HepG2 (cell line): ENCODE results near the gene FZD4. TPM values are rescaled to one million over a fixed set of nuclear protein-coding genes. Genes with fewer than 3 reads are reported as not detected.

ENCODE experiments used
- FOXA1 ChIP-seq, 2 experiments: fragments of 450-650 bp in 1 of 2; sonication (generic) in 1 of 2; formaldehyde crosslinking in 1 of 2; IDR thresholded peaks; 2 replicates each; pipeline versions ENCODE4 v1.4.0 to v1.6.1; 2016 to 2020; ENCODE audit warnings: missing genetic modification reagents in 1 of 2
- HOXD1 ChIP-seq: sonication (generic); formaldehyde crosslinking; IDR thresholded peaks from 2 replicates; pipeline ENCODE4 v1.5.0; 2020; ENCODE audit warnings: missing genetic modification reagents
- PAXIP1 ChIP-seq: sonication (generic); formaldehyde crosslinking; conservative IDR thresholded peaks from 2 replicates; pipeline ENCODE4 v1.4.0; 2020; ENCODE audit warnings: mild to moderate bottlenecking, missing genetic modification reagents, moderate library complexity
- RERE ChIP-seq: IDR thresholded peaks from 2 replicates; pipeline ENCODE4 v1.6.1; 2016; ENCODE audit warnings: low read depth, missing genetic modification reagents, missing compliant biosample characterization
- SAFB2 ChIP-seq: sonication (generic); formaldehyde crosslinking; IDR thresholded peaks from 2 replicates; pipeline ENCODE4 v1.5.1; 2020; ENCODE audit warnings: missing genetic modification reagents, low read depth, mild to moderate bottlenecking, borderline replicate concordance
- SAP130 ChIP-seq: IDR thresholded peaks from 2 replicates; pipeline ENCODE4 v1.6.1; 2016; ENCODE audit warnings: low read depth
- TCF7 ChIP-seq: sonication (generic); IDR thresholded peaks from 2 replicates; pipeline ENCODE4 v1.6.1; 2016; ENCODE audit warnings: antibody characterized with exemption, low read depth
- TP53 ChIP-seq: sonication (generic); formaldehyde crosslinking; conservative IDR thresholded peaks from 2 replicates; pipeline ENCODE4 v1.4.0; 2020; ENCODE audit warnings: missing genetic modification reagents
- ZBTB20 ChIP-seq: sonication (generic); formaldehyde crosslinking; IDR thresholded peaks from 2 replicates; pipeline ENCODE4 v1.8.1; 2023; ENCODE audit warnings: missing genetic modification reagents, low read depth, mild to moderate bottlenecking, borderline replicate concordance
- ZMYM4 ChIP-seq: sonication (generic); formaldehyde crosslinking; IDR thresholded peaks from 2 replicates; pipeline ENCODE4 v1.8.1; 2023; ENCODE audit warnings: mild to moderate bottlenecking, missing genetic modification reagents
- ZNF292 ChIP-seq: sonication (generic); formaldehyde crosslinking; IDR thresholded peaks from 2 replicates; pipeline ENCODE4 v1.8.1; 2022; ENCODE audit warnings: mild to moderate bottlenecking, low read depth, missing genetic modification reagents, borderline replicate concordance
- ZNF574 ChIP-seq: sonication (generic); formaldehyde crosslinking; IDR thresholded peaks from 2 replicates; pipeline ENCODE4 v1.4.0; 2020; ENCODE audit warnings: missing genetic modification reagents
- ZNF615 ChIP-seq: sonication (generic); formaldehyde crosslinking; IDR thresholded peaks from 2 replicates; pipeline ENCODE4 v1.5.0; 2020; ENCODE audit warnings: mild to moderate bottlenecking, missing genetic modification reagents, borderline replicate concordance
- ZSCAN12 ChIP-seq: sonication (generic); formaldehyde crosslinking; IDR thresholded peaks from 2 replicates; pipeline ENCODE4 v1.9.0; 2021; ENCODE audit warnings: mild to moderate bottlenecking, missing genetic modification reagents
- polyA plus RNA-seq, 8 experiments: library from polyadenylated mRNA; depleted of rRNA in 3 of 8; stranded (reverse) in 7 of 8; unstranded in 1 of 8; fragments of >200 nt; fragmentation: Illumina TruSeq in 4 of 8; extraction: Trizol in 4 of 8; gene quantifications; 2 replicates each; pipeline versions ENCODE4 v1.2.1 to v1.2.3, GENCODE V29; 2011 to 2016; ENCODE audit warnings: low read depth in 4 of 8, missing spikeins in 1 of 8, mixed read lengths in 1 of 8; ENCODE audit not compliant: insufficient read depth in 1 of 8
- total RNA-seq, 5 experiments: library from RNA; depleted of rRNA; stranded (reverse); fragments of >200 nt; fragmentation: Illumina TruSeq; extraction: Trizol; gene quantifications; 2 replicates each; pipeline ENCODE4 v1.2.3, GENCODE V29; 2016; ENCODE audit warnings: low read depth in 1 of 5

The FZD4 gene
- total and polyA plus RNA-seq, 2 of the 13 experiments (the other 11 are each of a cell fraction or from before 2014, with no cell fraction given): 46.5 to 70.4 TPM

- TF ChIP-seq ZNF574 (CRISPR knock-in tag) (peak; percentile 56), SAFB2 (no peak), PAXIP1 (CRISPR knock-in tag) (peak; percentile 91), ZBTB20 (peak; percentile 34; the same call in 1 of the 2 replicates), HOXD1 (CRISPR knock-in tag) (peak; percentile 33; the same call in 1 of the 2 replicates), ZNF292 (CRISPR knock-in tag) (peak; percentile 97), TP53 (CRISPR knock-in tag) (0 out of 2 replicates have a peak, but pooled peaks have one; percentile 22), RERE (CRISPR knock-in tag) (peak; percentile 90), FOXA1 (IDR thresholded peaks at IDR 0.05) (no peak), FOXA1 (CRISPR knock-in tag; IDR thresholded peaks at IDR 0.05) (peak; percentile 67), ZMYM4 (CRISPR knock-in tag) (peak; percentile 72), ZSCAN12 (CRISPR knock-in tag) (no peak), SAP130 (CRISPR knock-in tag) (peak; percentile 82), TCF7 (peak; percentile 94), ZNF615 (CRISPR knock-in tag) (no peak)
These were observed 44.9 kb upstream of the FZD4 start (continued) for GRCh38 chr11:86999859-87000753.
